HT-29 (cell line): ENCODE measurements around the gene CDH23. TPM values are rescaled to one million over a fixed set of nuclear protein-coding genes. Genes with fewer than 3 reads are reported as not detected.
A peak's percentile ranks its signal among the peaks of the same experiment; 100 is the strongest.

Experiments
- DNase-seq: peaks from one replicate; pipeline ENCODE4 v3.0.0-alpha.2; 2015; ENCODE audit warnings: low spot score
- total RNA-seq: library from RNA; depleted of rRNA; stranded (reverse); fragments of >200 nt; shearing (Covaris generic); gene quantifications from 2 replicates; pipeline ENCODE4 v1.2.3, GENCODE V29; 2014

Gene CDH23
- total RNA-seq, 1 experiment from 2014 or later, result 0.05 TPM

DNA sequence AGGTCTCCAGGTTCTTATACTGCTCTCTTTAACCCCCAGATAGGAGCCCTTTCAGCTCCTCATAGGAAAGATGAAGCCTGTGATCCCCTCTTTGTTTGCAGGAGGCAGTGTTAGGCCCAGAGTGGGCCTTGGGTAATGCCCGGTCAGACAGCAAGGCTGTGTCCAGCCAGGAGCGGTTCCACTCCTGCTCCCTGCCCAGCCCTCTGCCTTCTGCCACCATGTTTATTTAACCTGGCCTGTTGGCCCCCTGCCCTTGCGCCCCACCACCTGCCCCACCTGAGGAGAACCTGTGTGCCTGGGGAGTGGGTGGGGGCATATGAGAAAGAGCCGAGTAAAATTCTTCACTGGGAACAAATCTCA lies 24.3 kb downstream of the CDH23 start:
- no peak for DNase-seq

DNA sequence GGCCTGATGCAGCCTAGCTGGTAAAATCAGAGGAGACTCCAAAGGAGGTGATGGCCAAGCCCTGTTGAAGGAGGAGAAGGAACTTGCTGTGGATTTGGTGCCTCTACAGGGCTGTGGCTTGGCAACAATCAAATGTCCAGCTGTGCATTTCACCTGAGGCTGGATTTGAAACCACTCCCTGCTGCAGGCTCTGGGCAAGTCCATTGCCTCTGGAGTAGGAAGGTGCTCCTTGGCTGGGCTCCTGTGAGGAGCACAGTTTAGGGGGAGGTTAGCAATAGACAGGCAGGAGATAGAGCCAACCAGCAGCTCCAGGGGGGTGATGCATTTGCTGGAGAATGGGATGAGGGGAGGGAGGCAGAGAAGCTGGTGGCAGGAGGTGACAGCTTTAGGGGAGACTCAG lies 26.5 kb downstream of the CDH23 start:
- no peak for DNase-seq

DNA sequence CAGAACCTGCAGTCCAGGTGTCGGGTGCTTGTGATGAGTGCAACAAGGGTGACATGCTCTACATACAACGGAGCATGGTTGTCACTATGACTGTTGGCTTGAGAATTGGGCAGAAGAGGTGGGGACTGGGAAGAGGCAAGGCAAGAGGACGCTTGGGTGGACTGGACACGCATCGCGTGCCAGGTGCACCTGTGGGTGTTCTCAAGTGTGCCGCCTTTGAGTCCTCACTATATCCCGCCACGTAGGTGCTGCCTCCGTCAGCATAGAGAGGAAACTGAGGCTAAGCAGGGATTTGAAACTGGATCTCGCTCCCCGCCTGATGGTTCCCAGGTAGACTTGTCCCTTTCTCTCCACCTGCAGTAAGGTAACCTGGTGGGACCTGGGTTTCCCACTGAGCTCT lies 27.2 kb downstream of the CDH23 start:
- DNase-seq, result no peak

DNA sequence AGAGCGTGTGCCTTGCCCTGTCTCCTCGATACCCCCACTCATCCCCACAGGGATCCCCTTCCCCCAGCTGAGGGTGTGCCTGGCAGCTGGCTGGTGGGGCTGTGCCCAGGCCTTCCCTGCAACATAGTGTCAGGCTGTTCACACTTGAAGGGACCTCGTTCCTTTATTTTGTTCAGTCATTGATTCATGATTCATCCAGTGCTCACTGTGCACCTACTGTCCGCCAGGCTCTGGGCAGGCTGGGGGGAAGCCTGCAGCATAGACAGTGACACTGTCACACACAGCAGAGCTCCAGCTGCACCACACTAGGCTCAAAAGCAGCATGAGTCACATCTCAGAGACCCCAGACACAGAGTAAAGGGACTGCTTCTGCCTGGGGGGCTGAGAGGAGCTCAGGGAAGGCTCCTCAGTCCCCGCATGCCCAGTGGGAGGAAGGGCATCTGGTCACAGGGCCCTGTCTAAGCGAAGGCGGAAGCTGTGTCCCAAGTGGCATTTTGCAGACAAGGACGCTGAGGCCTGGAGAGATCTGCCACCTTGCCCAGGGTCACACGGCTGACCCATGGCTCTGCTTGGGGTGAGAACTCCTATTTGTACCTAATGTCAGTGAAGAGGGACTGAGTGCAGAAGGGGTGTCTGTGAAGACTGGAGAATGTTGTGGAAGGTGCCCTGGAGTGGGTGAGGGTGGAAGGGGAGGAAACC lies 27.9 kb downstream of the CDH23 start:
- DNase-seq, result no peak

DNA sequence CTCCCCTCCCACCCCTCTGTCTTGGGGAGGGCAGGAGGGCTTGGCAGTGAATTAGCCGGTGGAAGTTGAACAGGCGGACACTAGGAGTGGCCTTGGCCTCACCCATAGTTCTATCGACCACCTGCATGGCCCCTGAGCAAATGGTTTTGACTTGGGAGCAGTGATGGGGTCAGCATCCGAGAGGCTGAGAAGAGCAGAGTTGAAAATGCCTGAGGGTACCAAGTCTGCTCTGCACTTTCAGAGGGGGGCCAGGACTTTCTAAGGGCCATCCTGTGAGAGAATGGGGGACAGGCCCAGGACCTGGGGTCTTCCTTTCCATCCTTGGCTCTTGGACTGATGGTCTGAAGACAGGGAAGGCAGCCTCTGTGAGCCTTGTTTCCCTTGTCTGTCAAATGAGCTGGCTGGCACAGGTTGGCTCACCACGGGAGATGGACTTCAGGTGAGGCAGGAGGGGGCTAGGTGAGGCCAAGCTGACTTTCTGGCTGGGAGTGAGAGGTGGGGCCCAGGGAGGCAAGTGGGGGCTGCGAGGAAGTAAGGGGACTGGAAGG lies 29.4 kb downstream of the CDH23 start:
- DNase-seq, result no peak

DNA sequence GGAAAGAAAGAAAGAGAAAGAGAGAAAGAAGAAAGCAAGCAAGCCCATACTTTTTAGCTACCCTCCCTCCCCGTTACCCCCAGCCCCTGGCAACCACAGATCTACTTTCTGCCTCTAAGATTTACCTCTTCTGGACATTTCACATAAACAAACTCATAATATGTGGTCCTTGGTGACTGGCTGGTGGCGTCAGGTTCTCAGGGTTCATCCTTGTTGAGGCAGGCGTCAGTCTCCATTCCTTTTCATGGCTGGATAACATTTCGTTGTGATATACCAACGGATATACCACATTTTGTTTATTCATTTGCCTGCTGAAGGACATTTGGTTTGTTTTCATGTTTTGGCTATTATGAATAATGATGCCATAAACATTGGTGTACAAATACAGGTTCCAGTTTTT lies 30.5 kb downstream of the CDH23 start:
- DNase-seq, result no peak

DNA sequence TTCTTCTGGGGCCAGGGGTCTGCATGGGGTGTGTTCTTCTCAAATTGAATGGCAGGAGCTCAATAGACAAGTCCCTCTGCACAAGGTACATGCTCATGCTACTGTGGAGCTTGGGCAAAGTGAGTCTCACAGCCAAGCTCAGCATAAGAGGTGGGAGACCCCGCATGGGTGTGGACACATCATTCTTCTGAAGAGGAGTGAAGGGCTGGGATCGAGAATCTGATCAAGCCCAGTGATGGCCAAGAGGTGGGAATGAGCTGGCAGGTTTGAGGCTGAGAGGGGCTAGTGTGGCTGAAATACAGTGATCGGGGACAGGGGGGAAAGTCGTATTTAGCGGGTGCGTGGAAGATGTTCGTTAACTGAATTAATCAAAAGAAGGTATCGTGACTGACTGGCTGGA lies 32.6 kb downstream of the CDH23 start:
- DNase-seq, result no peak

DNA sequence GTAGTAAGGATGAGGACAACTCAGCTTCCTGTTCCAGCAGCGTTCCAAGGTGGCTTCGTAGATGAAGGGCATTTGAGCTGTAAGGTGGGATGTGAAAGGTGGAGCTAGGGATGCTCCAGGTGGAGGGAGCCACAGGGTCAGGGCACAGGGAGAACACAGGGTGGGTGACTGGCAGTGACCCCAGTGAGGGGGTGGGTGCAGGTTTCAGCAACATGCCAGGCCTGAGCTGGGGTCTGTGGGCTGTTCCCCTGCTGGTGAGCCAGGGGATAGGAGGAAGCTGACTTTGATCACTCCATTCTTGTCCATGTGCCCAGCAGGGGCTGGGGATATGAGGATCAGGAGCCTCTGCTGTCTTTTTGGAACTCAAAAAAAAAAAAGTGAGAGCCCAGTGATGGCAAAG lies 33.2 kb downstream of the CDH23 start:
- no peak for DNase-seq

DNA sequence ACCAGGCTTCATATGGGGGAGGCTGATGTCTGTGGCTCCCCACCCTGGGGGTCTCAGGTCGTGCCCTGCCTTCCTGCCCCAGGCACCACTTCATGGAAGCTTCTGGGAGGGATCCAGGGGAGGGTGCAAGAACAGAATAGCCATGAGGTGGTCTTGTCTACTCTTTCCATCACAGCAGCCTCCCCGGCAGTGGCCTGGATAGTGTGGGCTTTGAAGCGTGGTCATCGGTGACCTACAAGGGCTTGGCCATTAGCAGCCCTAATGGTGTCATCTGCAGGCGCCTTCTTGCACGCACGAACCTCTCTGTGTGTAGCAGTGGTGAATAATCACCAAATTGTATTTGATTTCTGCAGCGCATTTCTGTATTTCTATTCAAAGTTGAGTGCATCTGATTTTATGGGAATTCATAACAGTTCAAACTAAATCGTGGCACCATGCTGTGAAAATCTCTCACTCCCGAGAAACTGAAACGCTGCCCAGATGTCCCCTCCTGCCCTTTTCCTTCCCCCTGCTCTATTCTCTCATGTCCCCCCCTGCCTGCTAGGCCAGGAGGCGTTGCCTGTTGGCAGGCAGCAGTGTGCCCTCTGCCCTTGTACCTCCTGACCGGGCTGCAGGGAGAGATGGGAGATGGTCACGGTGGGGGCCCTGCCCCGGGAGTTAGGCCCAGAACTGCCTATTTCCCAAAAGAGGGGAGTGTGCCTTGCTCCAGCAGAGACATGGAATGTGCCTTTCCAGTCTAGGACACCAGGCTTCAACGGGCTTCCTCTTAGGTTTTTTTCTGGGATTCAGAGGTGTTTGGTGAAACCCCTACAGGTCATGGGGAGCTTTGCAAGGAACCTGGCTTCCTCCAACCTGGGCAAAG lies 34.8 kb downstream of the CDH23 start:
- peak; percentile 12 for DNase-seq

DNA sequence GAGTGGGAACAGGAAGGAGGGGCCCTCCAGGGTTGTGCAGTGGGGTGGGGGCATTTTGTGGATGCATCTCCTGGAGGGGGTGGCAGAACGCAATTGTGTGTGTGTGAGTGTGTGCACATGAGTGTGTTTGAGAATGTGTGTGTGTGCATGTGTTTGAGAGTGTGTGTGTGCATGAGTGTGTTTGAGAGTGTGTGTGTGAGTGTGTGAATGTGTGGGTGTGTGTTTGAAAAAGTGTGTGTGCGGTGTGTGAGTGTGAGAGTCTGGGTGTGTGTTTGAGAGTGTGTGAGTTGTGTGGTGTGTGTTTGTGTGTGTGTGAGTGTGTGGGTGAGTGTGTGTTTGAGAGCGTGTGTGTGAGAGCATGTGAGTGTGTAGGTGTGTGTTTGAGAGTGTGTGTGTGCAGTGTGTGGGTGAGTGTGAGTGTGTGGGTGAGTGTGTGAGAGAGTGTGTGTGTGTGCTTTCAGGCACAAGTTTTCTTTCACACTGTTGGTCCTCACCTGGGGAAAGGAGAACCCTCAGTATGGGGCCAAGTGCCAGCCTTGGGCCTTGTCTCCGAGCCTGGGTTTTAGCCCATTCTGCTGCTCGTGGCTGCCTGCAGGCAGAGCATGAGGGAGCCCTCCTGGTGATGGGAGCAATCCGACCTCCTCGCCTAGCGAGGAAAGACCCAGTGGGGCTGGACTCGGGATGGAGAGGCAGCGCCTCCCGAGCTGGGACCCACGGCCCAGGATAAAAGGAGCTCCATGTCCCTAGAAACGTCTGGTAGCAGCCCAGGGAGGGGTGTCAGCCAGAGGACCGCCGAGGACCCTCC lies 35.6 kb downstream of the CDH23 start:
- no peak for DNase-seq

DNA sequence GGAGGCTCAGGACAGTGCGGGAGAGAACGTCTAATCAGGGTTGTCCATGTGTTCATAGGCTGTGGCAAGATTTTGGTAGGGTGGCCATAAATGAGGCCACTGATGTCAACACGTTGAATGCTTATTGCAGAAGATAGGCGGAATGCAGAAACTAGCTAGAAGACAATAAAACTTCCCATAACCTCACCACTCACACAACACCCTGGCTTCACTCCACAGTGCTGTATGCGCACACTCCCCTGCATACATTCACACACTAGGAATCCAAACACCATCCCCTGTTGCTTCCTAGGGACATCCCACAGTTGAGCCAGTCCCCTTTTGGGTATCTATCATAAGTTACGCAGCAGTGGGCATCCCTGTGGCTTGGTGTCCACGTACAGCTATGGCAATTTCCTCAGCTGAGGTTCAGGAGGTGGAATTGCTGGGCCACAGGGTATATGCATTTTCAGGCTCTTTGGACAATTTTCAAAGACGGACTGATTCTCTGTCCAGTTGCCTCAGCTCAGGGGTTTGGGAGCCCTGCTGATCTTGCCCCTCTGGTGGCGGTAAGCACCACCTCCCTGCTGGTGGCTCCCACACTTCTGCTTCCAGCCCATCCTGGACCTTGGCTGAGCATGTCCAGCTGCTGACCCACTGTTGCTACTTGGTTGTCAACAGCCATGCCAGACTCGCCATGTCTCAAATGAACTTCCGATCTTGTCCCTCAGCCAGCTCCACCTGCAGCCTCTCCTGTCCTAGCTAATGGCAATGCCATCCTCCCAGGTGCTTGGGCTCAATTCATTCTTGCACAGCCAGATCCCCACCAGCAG lies 36.4 kb downstream of the CDH23 start:
- no peak for DNase-seq

DNA sequence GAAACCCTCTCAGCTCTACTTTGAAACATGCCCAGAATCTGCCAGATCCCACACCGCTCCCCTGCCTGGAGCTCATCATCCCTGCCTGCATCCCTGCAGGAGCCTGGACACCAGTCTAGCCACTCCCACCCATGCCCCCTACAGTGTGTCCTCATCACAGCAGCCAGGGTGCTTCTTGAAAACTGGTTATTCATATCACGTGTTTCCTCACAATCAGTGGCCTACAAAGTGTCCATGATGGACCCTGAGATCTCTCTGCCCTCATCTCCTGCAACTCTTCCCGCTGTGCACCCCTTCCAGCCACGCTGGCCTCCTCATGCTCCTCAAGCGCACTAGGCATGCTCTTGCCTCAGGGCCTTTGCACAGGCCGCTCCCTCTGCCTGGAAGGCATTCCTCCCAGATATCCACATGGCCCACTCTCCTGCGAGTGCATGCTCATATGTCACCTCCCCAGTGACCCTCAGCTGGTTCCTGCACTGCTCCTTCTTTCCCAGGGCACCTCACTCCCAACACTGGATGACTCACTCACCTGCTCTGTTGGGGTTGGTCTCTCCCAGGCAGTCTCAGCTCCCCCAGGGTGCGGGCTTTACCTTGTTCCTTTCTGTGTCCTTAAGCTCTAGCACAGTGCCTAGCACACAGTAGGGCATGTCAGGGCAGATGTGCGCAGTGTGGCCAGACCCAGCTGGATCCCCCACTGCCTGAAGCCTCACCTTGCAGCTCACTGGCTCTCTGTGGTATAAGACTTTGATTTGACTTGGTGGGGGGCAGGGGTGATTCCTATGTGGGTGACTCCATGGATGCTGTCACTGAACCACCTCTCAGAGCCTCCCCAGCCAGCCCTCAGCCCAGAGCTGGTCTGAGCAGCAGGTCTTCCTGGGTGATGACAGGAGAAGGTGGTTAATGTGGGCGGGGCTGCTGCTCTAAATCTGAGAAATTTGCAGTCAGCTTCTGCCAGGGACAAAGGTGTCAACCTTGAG lies 37.3 kb downstream of the CDH23 start:
- DNase-seq, result no peak

DNA sequence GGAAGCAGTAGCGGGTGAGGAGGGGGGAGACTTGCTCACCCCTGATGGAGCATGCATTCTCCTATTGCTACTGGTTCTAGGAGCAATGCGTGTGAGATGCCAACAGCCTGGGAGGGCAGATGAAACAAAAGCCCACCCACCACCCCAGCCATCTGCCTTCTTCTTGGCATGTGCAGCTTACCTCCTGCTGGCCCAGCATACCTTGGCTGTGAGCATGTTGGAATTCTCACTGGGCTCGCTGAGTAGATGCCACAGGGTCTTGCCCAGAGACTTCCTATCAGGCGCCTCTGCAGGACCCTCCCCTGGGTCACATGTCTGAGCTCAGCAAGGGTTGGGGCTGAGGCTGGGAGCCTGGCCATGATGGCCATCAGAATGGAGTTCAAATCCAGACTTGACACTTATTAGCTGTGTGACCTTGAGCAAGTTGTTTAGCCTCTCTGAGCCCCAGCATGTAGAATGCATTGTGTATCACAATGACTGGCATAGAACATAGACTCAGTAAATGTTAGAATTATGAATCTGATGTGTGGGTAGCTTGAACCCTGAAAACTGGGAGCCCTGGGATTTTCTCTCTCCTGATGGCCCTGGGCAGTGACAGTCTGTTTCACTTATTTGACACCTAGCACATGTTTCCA lies 38.2 kb downstream of the CDH23 start:
- DNase-seq, result no peak

DNA sequence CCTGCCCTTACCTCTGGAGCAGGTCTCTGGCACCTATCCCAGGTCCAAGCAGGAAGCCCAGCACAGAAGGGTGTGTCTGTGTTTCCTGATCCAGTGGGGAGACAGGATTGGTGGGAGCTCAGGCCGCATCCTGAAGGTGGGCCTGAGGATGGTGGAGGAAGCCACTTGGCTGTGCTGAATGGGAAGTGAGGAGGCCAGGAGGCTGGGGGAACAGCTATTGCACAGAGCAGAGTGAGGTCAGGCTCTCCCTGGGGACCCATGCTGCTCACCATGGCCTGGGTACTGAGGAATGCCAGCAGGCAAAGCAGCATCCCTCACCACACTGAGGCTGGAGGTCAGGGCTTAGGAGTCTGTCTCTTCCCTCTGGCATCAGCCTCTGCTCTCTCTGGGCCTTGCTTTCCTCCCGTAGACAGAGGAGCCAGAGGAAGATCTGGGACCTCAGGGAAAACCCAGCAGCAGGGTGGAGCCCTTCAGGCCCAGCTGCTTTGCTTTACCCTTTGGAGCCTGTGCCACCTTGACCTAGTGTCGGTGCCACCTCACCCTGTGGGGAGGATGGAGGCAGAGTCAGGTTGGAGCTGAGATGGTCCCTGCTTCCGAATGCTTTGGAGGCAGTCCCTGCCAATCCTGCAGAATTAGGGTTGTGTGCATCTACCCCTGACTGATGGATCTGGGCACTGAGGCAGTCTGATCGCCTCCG lies 39.0 kb downstream of the CDH23 start:
- no peak for DNase-seq

DNA sequence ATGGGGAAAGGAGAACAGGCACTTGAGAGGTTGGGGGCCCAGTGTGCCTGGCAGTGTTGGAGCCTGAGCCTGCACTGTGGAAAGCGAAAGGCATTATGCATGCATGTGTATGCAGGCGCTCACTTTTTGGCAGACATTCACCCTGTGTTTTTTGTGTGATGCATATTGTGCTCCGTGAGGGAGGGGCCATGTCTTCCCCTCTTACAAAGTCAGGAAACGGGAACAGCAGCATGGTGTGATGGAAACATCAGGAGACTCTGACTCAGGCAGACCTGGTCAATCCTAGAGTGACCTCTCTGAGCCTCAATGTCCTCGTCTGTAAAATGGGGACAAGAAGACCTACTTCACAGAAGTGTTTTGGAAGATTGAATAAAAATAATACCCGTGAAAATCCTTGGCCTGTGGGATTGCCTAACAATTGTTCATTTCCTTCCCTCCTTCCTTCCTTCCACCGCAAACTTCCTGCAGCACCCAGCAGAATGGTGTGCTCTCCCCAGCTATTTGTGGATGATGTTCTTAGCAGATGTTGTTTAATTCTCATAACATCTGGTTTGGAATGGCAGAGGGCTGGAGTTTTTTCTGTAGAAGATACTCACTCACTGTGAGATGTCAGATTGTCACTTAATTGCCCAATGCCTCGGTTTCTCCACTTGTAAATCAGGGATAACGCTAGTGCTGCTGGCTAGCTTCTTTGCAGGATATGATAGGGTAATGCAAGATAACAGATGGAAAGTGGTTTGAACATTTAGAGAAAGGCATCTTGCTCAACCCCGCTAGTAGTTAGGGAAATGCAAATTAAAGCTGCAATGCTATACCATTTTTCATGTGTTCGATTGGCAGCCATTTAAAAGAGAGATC lies 39.8 kb downstream of the CDH23 start:
- no peak for DNase-seq

DNA sequence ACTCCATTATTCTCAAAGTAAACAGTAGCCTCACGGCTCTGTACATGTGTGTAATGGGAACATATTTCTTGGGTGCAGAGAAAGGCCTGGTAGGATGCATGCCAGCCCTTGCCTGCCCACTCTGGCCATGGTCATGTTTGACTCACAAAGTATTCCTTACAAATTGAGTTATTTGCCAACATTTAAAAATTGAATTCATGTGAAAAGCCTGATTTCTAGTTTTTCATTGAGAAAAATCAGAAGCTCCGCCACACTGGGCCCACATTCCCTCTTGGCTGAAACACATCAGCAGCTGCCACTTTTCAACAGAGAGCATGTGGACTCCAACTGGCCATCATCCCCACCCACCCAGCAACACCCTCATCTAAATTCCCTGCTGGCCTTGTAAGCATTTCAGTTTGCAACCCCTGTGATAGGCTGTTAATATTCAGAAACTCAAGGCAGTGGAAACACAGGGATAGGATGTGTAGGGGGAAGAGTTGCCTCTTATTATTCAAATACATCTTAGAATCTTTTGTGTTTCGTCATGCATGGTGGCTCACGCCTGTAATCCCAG lies 40.9 kb downstream of the CDH23 start:
- DNase-seq, result no peak

DNA sequence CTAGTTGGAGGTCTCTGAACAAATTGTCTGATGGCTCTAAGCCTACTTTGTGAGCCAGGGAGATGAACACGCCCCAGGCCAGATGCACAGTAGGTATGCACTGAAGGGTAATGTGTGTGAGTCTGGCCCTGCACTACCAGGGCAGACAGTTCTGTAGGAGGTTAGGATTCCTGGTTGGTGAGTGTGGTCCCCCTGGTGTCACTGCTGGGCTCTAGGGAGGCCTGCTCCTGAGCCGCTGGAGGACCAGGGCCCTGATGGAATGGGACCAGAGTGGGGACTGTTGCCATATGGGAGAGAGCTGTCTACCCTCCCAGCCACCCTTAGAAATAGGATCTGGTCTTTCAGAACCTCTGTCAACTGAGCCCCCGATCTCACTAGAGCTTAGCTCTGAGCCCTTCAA lies 42.0 kb downstream of the CDH23 start:
- DNase-seq, result no peak
